Right lobe of liver (tissue), 4 donors: ENCODE measurements around the gene ZMYND12.

Experiments used
- CTCF ChIP-seq, 4 donors: fragments of 200-600 bp in 3 of 4; fragments of 450-650 bp in 1 of 4; IDR thresholded peaks; one replicate each; pipeline versions ENCODE4 v1.5.1 to v1.8.0; 2016 to 2022; ENCODE audit warnings: antibody characterized with exemption in 4 of 4, mild to moderate bottlenecking in 2 of 4
- POLR2A ChIP-seq: fragments of 450-650 bp; IDR thresholded peaks from one replicate; pipeline ENCODE4 v1.6.1; 2017; ENCODE audit warnings: antibody characterized with exemption, mild to moderate bottlenecking
- donor health status: DM: no; HTN: no; CAD: no.
- donor health status: DM: no; HTN: no; CAD: no.
- donor health status: DM: no; HTN: yes; CAD: no.

GRCh38 chr1:42479621-42480020 lies 23.8 kb upstream of the ZMYND12 start:
- TF ChIP-seq CTCF (IDR thresholded peaks at IDR 0.05) (no peak), POLR2A (no peak)
